Activated CD8-positive, alpha-beta memory T cell treated with anti-CD3 and anti-CD28 coated beads, Interleukin-2, amount 10 ng/mL, durations not matched to agents 7 days and 5 days (primary cell): ENCODE data around the gene SYCP3. TPM values are rescaled to one million over a fixed set of nuclear protein-coding genes. Genes with fewer than 3 reads are reported as not detected.
"Not testable (repeated sequence)": the region's sequence is repeated elsewhere in the genome, so short reads cannot be mapped to it uniquely, and the experiment has no call there.

Experiments
- ATAC-seq: fragments of 150-1000 bp; cut with Tn5 transposase; one replicate; pipeline ENCODE4 v1.10.0; 2021; ENCODE audit warnings: moderate library complexity
- CTCF ChIA-PET: fragments of 350-600 bp; sonication (Branson Sonifier 250); formaldehyde crosslinking; loops from one replicate; lab custom pipeline; 2021; ENCODE audit warnings: antibody characterized with exemption; lab: Charles Lee
- DNase-seq: peaks from one replicate; pipeline ENCODE4 v3.0.0-alpha.2; 2020
- H3K27ac Mint-ChIP-seq: one replicate; pipeline ENCODE4 v1.8.0; 2021; ENCODE audit warnings: mild to moderate bottlenecking, mixed read lengths
- H3K27me3 Mint-ChIP-seq: one replicate; pipeline ENCODE4 v1.8.0; 2021; ENCODE audit warnings: mixed read lengths
- H3K36me3 Mint-ChIP-seq: one replicate; pipeline ENCODE4 v1.8.0; 2021; ENCODE audit warnings: mild to moderate bottlenecking, mixed read lengths
- H3K4me1 Mint-ChIP-seq: one replicate; pipeline ENCODE4 v1.8.0; 2021; ENCODE audit warnings: mixed read lengths
- H3K4me3 Mint-ChIP-seq: one replicate; pipeline ENCODE4 v1.8.0; 2021; ENCODE audit warnings: mild to moderate bottlenecking, moderate library complexity, mixed read lengths
- H3K9me3 Mint-ChIP-seq: one replicate; pipeline ENCODE4 v1.8.0; 2022; ENCODE audit warnings: low read depth, mixed read lengths
- total RNA-seq, 2 experiments: library from RNA; stranded (reverse); gene quantifications; one replicate each; pipeline ENCODE4 v1.2.3, GENCODE V29; 2021

SYCP3 gene
- total RNA-seq, 2 experiments from 2014 or later = 0.93 to 2.0 TPM

- H3K4me1 Mint-ChIP-seq = peaks cover 34% of the 10 kb centered on the region
These were observed 41.1 kb downstream of the SYCP3 start for GRCh38 chr12:101697930-101698799.

GRCh38 chr12:101697197-101697929 lies 41.9 kb downstream of the SYCP3 start, which contains the start of gene CHPT1:
Gene CHPT1, plus strand, starts transcription at chr12:101697640. Its CDS starts 222 bp downstream, at chr12:101697862.
- ATAC-seq = peak; percentile 77
- no peaks in the 10 kb centered on the region for H3K9me3 Mint-ChIP-seq
- CTCF ChIA-PET = no interaction called here
- H3K36me3 Mint-ChIP-seq = peaks cover 2% of the 10 kb centered on the region
- peak; percentile 71 for DNase-seq
- peak within 1 kb of the TSS; percentile 83 for H3K4me3 Mint-ChIP-seq
- H3K27me3 Mint-ChIP-seq = no peaks in the 10 kb centered on the region
- peaks cover 34% of the 10 kb centered on the region for H3K4me1 Mint-ChIP-seq
- peak within 1 kb of the TSS; percentile 84 for H3K27ac Mint-ChIP-seq

More at GRCh38 chr12:101697930-101698799, 41.1 kb downstream of the SYCP3 start:
- Mint-ChIP-seq H3K27me3 (no peaks in the 10 kb centered on the region), H3K36me3 (peaks cover 2% of the 10 kb centered on the region), H3K4me3 (peak overlapping the region; percentile 83), H3K27ac (peak overlapping the region; percentile 84), H3K9me3 (no peaks in the 10 kb centered on the region)
- ATAC-seq (peak; percentile 49), DNase-seq (peak; percentile 51)
- CTCF ChIA-PET = interaction anchor here (0.5 to 1.1 kb wide), 5 partner anchors 40 to 140 kb away, joined by 3 to 5 read pairs (median 3); no protein-coding TSS in a partner anchor

- CTCF ChIA-PET = interaction anchor here (1.0 kb wide), 1 partner anchor 12 kb away, joined by 3 read pairs; no protein-coding TSS in a partner anchor
- no peaks in the 10 kb centered on the region for H3K27me3 Mint-ChIP-seq
- H3K36me3 Mint-ChIP-seq = no peaks in the 10 kb centered on the region
- peak overlapping the region; percentile 83 for H3K4me3 Mint-ChIP-seq
- DNase-seq = peak; percentile 44
- H3K4me1 Mint-ChIP-seq = peaks cover 34% of the 10 kb centered on the region
- ATAC-seq = no peak
- H3K27ac Mint-ChIP-seq = peak overlapping the region; percentile 78
- H3K9me3 Mint-ChIP-seq = no peaks in the 10 kb centered on the region
These were observed 42.7 kb downstream of the SYCP3 start for GRCh38 chr12:101696251-101697196.

GRCh38 chr12:101695706-101696105 lies 43.6 kb downstream of the SYCP3 start:
- Mint-ChIP-seq H3K27ac (no peak overlapping the region), H3K36me3 (no peaks in the 10 kb centered on the region), H3K4me1 (peaks cover 31% of the 10 kb centered on the region), H3K9me3 (no peaks in the 10 kb centered on the region), H3K27me3 (no peaks in the 10 kb centered on the region), H3K4me3 (no peak overlapping the region)
- CTCF ChIA-PET = no interaction called here
- ATAC-seq = no peak
- no peak for DNase-seq

- H3K27me3 Mint-ChIP-seq = no peaks in the 10 kb centered on the region
- no peak overlapping the region for H3K4me3 Mint-ChIP-seq
- CTCF ChIA-PET = no interaction called here
- H3K4me1 Mint-ChIP-seq = peaks cover 28% of the 10 kb centered on the region
- H3K27ac Mint-ChIP-seq = no peak overlapping the region
- DNase-seq (no peak), ATAC-seq (no peak)
- no peaks in the 10 kb centered on the region for H3K36me3 Mint-ChIP-seq
- no peaks in the 10 kb centered on the region for H3K9me3 Mint-ChIP-seq
These were observed 44.3 kb downstream of the SYCP3 start for GRCh38 chr12:101694986-101695385.

GRCh38 chr12:101694297-101694848 lies 44.9 kb downstream of the SYCP3 start:
- Mint-ChIP-seq H3K36me3 (no peaks in the 10 kb centered on the region), H3K27me3 (no peaks in the 10 kb centered on the region), H3K4me3 (no peak overlapping the region), H3K27ac (no peak overlapping the region), H3K4me1 (peaks cover 25% of the 10 kb centered on the region), H3K9me3 (no peaks in the 10 kb centered on the region)
- DNase-seq = no peak
- no peak for ATAC-seq
- CTCF ChIA-PET = no interaction called here

GRCh38 chr12:101691503-101692096 lies 47.7 kb downstream of the SYCP3 start:
- ATAC-seq = no peak
- no peaks in the 10 kb centered on the region for H3K27me3 Mint-ChIP-seq
- no peak for DNase-seq
- H3K36me3 Mint-ChIP-seq = no peaks in the 10 kb centered on the region
- CTCF ChIA-PET = interaction anchor here (0.6 kb wide), 1 partner anchor 637 kb away, joined by 3 read pairs; no protein-coding TSS in a partner anchor
- H3K27ac Mint-ChIP-seq = no peak overlapping the region
- no peak overlapping the region for H3K4me3 Mint-ChIP-seq
- peaks cover 12% of the 10 kb centered on the region for H3K4me1 Mint-ChIP-seq
- no peaks in the 10 kb centered on the region for H3K9me3 Mint-ChIP-seq

GRCh38 chr12:101690544-101691098 lies 48.6 kb downstream of the SYCP3 start:
- Mint-ChIP-seq H3K36me3 (no peaks in the 10 kb centered on the region), H3K27ac (no peak overlapping the region), H3K27me3 (no peaks in the 10 kb centered on the region), H3K4me1 (peaks cover 3% of the 10 kb centered on the region), H3K4me3 (no peak overlapping the region), H3K9me3 (no peaks in the 10 kb centered on the region)
- DNase-seq = no peak
- no peak for ATAC-seq
- CTCF ChIA-PET = no interaction called here

GRCh38 chr12:101686176-101686575 lies 53.1 kb downstream of the SYCP3 start:
- CTCF ChIA-PET = no interaction called here
- Mint-ChIP-seq H3K27ac (no peak overlapping the region), H3K4me1 (no peaks in the 10 kb centered on the region), H3K4me3 (no peak overlapping the region), H3K27me3 (peaks cover 12% of the 10 kb centered on the region), H3K36me3 (no peaks in the 10 kb centered on the region), H3K9me3 (no peaks in the 10 kb centered on the region)
- ATAC-seq = no peak
- DNase-seq = no peak

- Mint-ChIP-seq H3K27ac (no peak overlapping the region), H3K4me1 (no peaks in the 10 kb centered on the region), H3K9me3 (no peaks in the 10 kb centered on the region), H3K27me3 (peaks cover 17% of the 10 kb centered on the region), H3K4me3 (no peak overlapping the region), H3K36me3 (no peaks in the 10 kb centered on the region)
- ATAC-seq (no peak), DNase-seq (no peak)
- CTCF ChIA-PET = no interaction called here
These were observed 54.2 kb downstream of the SYCP3 start for GRCh38 chr12:101685092-101685491.

- H3K4me3 Mint-ChIP-seq, H3K9me3 Mint-ChIP-seq, H3K27ac Mint-ChIP-seq, H3K4me1 Mint-ChIP-seq, DNase-seq, ATAC-seq, H3K36me3 Mint-ChIP-seq: not testable (repeated sequence)
- H3K27me3 Mint-ChIP-seq = peaks cover 27% of the 10 kb centered on the region
- CTCF ChIA-PET = interaction anchor here (2.6 kb wide), 1 partner anchor 10 kb away, joined by 6 read pairs; no protein-coding TSS in a partner anchor
These were observed 57.6 kb downstream of the SYCP3 start for GRCh38 chr12:101681627-101682026.

- H3K27ac Mint-ChIP-seq = no peak overlapping the region
- no peaks in the 10 kb centered on the region for H3K9me3 Mint-ChIP-seq
- no peak for DNase-seq
- peaks cover 27% of the 10 kb centered on the region for H3K27me3 Mint-ChIP-seq
- H3K36me3 Mint-ChIP-seq = no peaks in the 10 kb centered on the region
- no peak overlapping the region for H3K4me3 Mint-ChIP-seq
- ATAC-seq = no peak
- CTCF ChIA-PET = no interaction called here
- no peaks in the 10 kb centered on the region for H3K4me1 Mint-ChIP-seq
These were observed 58.6 kb downstream of the SYCP3 start for GRCh38 chr12:101680647-101681046.
